Measurements from ENCODE around the gene RNF19B. TPM values are rescaled to one million over a fixed set of nuclear protein-coding genes. Genes with fewer than 3 reads are reported as not detected.

The RNF19B gene
- total and polyA plus RNA-seq, 2 of the 13 experiments (the other 11 are each of a cell fraction or from before 2014, with no cell fraction given) = 15.3 to 22.5 TPM

- intact Hi-C loops (cut with micrococcal nuclease; ENCODE audit: unreplicated experiment) = no loop called here
Measured at GRCh38 chr1:32928285-32928684, 36.3 kb downstream of the RNF19B start.

GRCh38 chr1:32927441-32927840, 37.2 kb downstream of the RNF19B start:
- CTCF ChIA-PET (ENCODE audit: low intra/inter-chr PET ratio, low total read pairs) = no interaction called here
- no peaks in the 10 kb centered on the region for H4K20me1 ChIP-seq (ENCODE audit: insufficient read depth, low read length)
- ATAC-seq = no peak
- WGBS (ENCODE audit: low lambda C conversion rate) = 58% methylated on average over 2 of the region's 2 CpGs
- BruUV-seq (replicated peaks) = no TSS peak
- intact Hi-C loops (cut with micrococcal nuclease; ENCODE audit: unreplicated experiment) (no loop called here), in situ Hi-C loops (cut with HindIII; ENCODE audit: extremely low pct_ligation_motif_present, low pct_unique_long_range_greater_than_20kb) (loop anchor here (5.0 kb wide), 1 partner anchor 80 kb away; no protein-coding TSS in a partner anchor)
- no peak for FAIRE-seq
- POLR2A ChIA-PET = no interaction called here
- H3K27me3 ChIP-seq (ENCODE audit: control insufficient read depth in 1 of 2, insufficient read depth in 2 of 2, low read length in 2 of 2) = peaks cover 0 to 27% of the 10 kb centered on the region in 2 experiments; a peak in 3 of 5 replicates
- H3K4me3 ChIP-seq (replicated peaks in 1 of 3; ENCODE audit: insufficient read depth in 1 of 3, low read depth in 2 of 3, low read length in 3 of 3) = no peak overlapping the region
- DNase-seq (ENCODE audit: low spot score) = no peak
- H3K27ac ChIP-seq (ENCODE audit: extremely low read length, insufficient read depth, low read length) = no peak overlapping the region
- no peak overlapping the region for H3K4me2 ChIP-seq (ENCODE audit: low read depth, low read length)
- no peak overlapping the region for H3K9ac ChIP-seq (ENCODE audit: insufficient read depth, low read depth, low read length)
- TF ChIP-seq ZNF773 (CRISPR knock-in tag; IDR thresholded peaks at IDR 0.05; ENCODE audit: borderline replicate concordance) (no peak), HOXA5 (CRISPR knock-in tag; IDR thresholded peaks at IDR 0.05) (no peak), ZNF549 (CRISPR knock-in tag; IDR thresholded peaks at IDR 0.05) (no peak), CHD4 (IDR thresholded peaks at IDR 0.05; ENCODE audit: borderline replicate concordance, low read length) (no peak), ZNF660 (CRISPR knock-in tag; IDR thresholded peaks at IDR 0.05; ENCODE audit: borderline replicate concordance, low read depth) (no peak), ZNF512B (CRISPR knock-in tag; IDR thresholded peaks at IDR 0.05; ENCODE audit: borderline replicate concordance) (no peak), GATAD2A (CRISPR knock-in tag; IDR thresholded peaks at IDR 0.05) (no peak), JDP2 (CRISPR knock-in tag; IDR thresholded peaks at IDR 0.05; ENCODE audit: borderline replicate concordance) (no peak), REPIN1 (CRISPR knock-in tag; IDR thresholded peaks at IDR 0.05; ENCODE audit: borderline replicate concordance, low read depth) (no peak), ZSCAN22 (CRISPR knock-in tag; IDR thresholded peaks at IDR 0.05) (no peak), NFE2 (CRISPR knock-in tag; IDR thresholded peaks at IDR 0.05) (no peak), SNAPC2 (CRISPR knock-in tag; IDR thresholded peaks at IDR 0.05) (no peak), FOXK1 (CRISPR knock-in tag; IDR thresholded peaks at IDR 0.05; ENCODE audit: borderline replicate concordance, low read depth) (no peak), ZNF747 (CRISPR knock-in tag; IDR thresholded peaks at IDR 0.05; ENCODE audit: borderline replicate concordance) (no peak)
- no peak overlapping the region for H2AFZ ChIP-seq (ENCODE audit: low read length)
- no peaks in the 10 kb centered on the region for H3K9me3 ChIP-seq (ENCODE audit: low read length)
- peaks cover 21% of the 10 kb centered on the region for H3K4me1 ChIP-seq (ENCODE audit: insufficient read depth, low read length)
- no peaks in the 10 kb centered on the region for H3K79me2 ChIP-seq (ENCODE audit: insufficient read depth, low read length)
- H3K36me3 ChIP-seq (replicated peaks in 1 of 2; ENCODE audit: control insufficient read depth in 1 of 2, insufficient read depth in 2 of 2, low read length in 2 of 2) = no peaks in the 10 kb centered on the region

More at GRCh38 chr1:32928285-32928684, 36.3 kb downstream of the RNF19B start:
- POLR2A ChIA-PET = no interaction called here
- FAIRE-seq (no peak), ATAC-seq (no peak), DNase-seq (ENCODE audit: low spot score) (no peak)
- CTCF ChIA-PET (ENCODE audit: low intra/inter-chr PET ratio, low total read pairs) = no interaction called here
- Histone ChIP-seq H3K27ac (ENCODE audit: extremely low read length, insufficient read depth, low read length) (no peak overlapping the region), H3K79me2 (ENCODE audit: insufficient read depth, low read length) (no peaks in the 10 kb centered on the region), H3K9me3 (ENCODE audit: low read length) (no peaks in the 10 kb centered on the region), H3K4me3 (replicated peaks in 1 of 3; ENCODE audit: insufficient read depth in 1 of 3, low read depth in 2 of 3, low read length in 3 of 3) (no peak overlapping the region), H3K4me2 (ENCODE audit: low read depth, low read length) (no peak overlapping the region), H3K9ac (ENCODE audit: insufficient read depth, low read depth, low read length) (no peak overlapping the region), H3K36me3 (replicated peaks in 1 of 2; ENCODE audit: control insufficient read depth in 1 of 2, insufficient read depth in 2 of 2, low read length in 2 of 2) (no peaks in the 10 kb centered on the region), H4K20me1 (ENCODE audit: insufficient read depth, low read length) (no peaks in the 10 kb centered on the region), H3K27me3 (ENCODE audit: control insufficient read depth in 1 of 2, insufficient read depth in 2 of 2, low read length in 2 of 2) (peaks cover 0 to 27% of the 10 kb centered on the region in 2 experiments; a peak in 3 of 5 replicates), H3K4me1 (ENCODE audit: insufficient read depth, low read length) (peaks cover 21% of the 10 kb centered on the region), H2AFZ (ENCODE audit: low read length) (no peak overlapping the region)
- no TSS peak for BruUV-seq (replicated peaks)
- no peak for TF ChIP-seq ZMAT5 (CRISPR knock-in tag; IDR thresholded peaks at IDR 0.05; ENCODE audit: borderline replicate concordance, low read depth)
- in situ Hi-C loops (cut with HindIII; ENCODE audit: extremely low pct_ligation_motif_present, low pct_unique_long_range_greater_than_20kb) = loop anchor here (5.0 kb wide), 1 partner anchor 79 kb away; no protein-coding TSS in a partner anchor
- WGBS (ENCODE audit: low lambda C conversion rate) = 71% methylated on average over 2 of the region's 2 CpGs
